GM21367 (cell line): ENCODE data around the gene TSBP1.

Source experiments
- ATAC-seq: cut with Tn5 transposase; IDR thresholded peaks from one replicate; pipeline ENCODE4 v1.9.1; 2021; ENCODE audit not compliant: unreplicated experiment

TSBP1 gene

GRCh38 chr6:32371803-32372202 is at the start of gene TSBP1:
Gene TSBP1, minus strand, starts transcription at chr6:32371903. Its CDS starts 197 bp downstream, at chr6:32371706.
- no peak for ATAC-seq

GRCh38 chr6:32416036-32416435 is 44.3 kb upstream of the TSBP1 start:
- ATAC-seq: no peak

GRCh38 chr6:32415521-32416019 is 43.9 kb upstream of the TSBP1 start:
- ATAC-seq: no peak

- ATAC-seq: no peak
Measured at GRCh38 chr6:32413427-32414047, 41.8 kb upstream of the TSBP1 start.

GRCh38 chr6:32411566-32412327 is 40.0 kb upstream of the TSBP1 start:
- no peak for ATAC-seq

- no peak for ATAC-seq
Measured at GRCh38 chr6:32410906-32411305, 39.2 kb upstream of the TSBP1 start.

GRCh38 chr6:32406857-32407256 is 35.2 kb upstream of the TSBP1 start, which contains the start of gene BTNL2:
Gene BTNL2, minus strand, starts transcription at chr6:32407181. Its CDS starts 58 bp downstream, at chr6:32407123.
- ATAC-seq: no peak

- ATAC-seq: no peak
Measured at GRCh38 chr6:32406197-32406596, 34.5 kb upstream of the TSBP1 start.

- no peak for ATAC-seq
Measured at GRCh38 chr6:32405656-32406055, 34.0 kb upstream of the TSBP1 start.

- ATAC-seq: no peak
Measured at GRCh38 chr6:32402812-32403211, 31.1 kb upstream of the TSBP1 start.

- ATAC-seq: no peak
Measured at GRCh38 chr6:32401284-32401963, 29.7 kb upstream of the TSBP1 start.

GRCh38 chr6:32397252-32397920 is 25.7 kb upstream of the TSBP1 start:
- ATAC-seq: peak; percentile 66

GRCh38 chr6:32396028-32396427 is 24.3 kb upstream of the TSBP1 start:
- no peak for ATAC-seq

- no peak for ATAC-seq
Measured at GRCh38 chr6:32393665-32394420, 22.1 kb upstream of the TSBP1 start.

- ATAC-seq: no peak
Measured at GRCh38 chr6:32391505-32391904, 19.8 kb upstream of the TSBP1 start.

GRCh38 chr6:32387589-32388340 is 16.1 kb upstream of the TSBP1 start:
- ATAC-seq: no peak

- ATAC-seq: no peak
Measured at GRCh38 chr6:32386040-32386439, 14.3 kb upstream of the TSBP1 start.

- ATAC-seq: no peak
Measured at GRCh38 chr6:32382757-32383420, 11.2 kb upstream of the TSBP1 start.

GRCh38 chr6:32379545-32379944 is 7.8 kb upstream of the TSBP1 start:
- ATAC-seq: no peak
